GM12878 (cell line): ENCODE data around the gene DCT.
"Not testable (repeated sequence)": the region's sequence is repeated elsewhere in the genome, so short reads cannot be mapped to it uniquely, and the experiment has no call there.

ENCODE experiments used
- BRCA1 ChIP-seq: IDR thresholded peaks from 2 replicates; pipeline ENCODE4 v1.6.1; 2011; ENCODE audit warnings: low read depth, low read length, improper control_type of control experiment
- FOXM1 ChIP-seq: IDR thresholded peaks from 2 replicates; pipeline ENCODE4 v1.6.1; 2012; ENCODE audit warnings: low read depth, mild to moderate bottlenecking, inconsistent platforms, low read length, moderate library complexity
- HDAC2 ChIP-seq: fragments of 200-600 bp; sonication (generic); IDR thresholded peaks from 2 replicates; pipeline ENCODE4 v1.6.1; 2017
- POLR2A ChIP-seq: IDR thresholded peaks from 2 replicates; pipeline ENCODE4 v1.6.1; 2011; ENCODE audit warnings: low read depth, mild to moderate bottlenecking, low read length
- RFX5 ChIP-seq: IDR thresholded peaks from 2 replicates; pipeline ENCODE4 v1.6.1; 2011; ENCODE audit warnings: low read depth, low read length, improper control_type of control experiment
- SREBF2 ChIP-seq: IDR thresholded peaks from 2 replicates; pipeline ENCODE4 v1.6.1; 2012; ENCODE audit warnings: mild to moderate bottlenecking, low read length
- TF ChIP-seq, protein P1 (sequence below), 3 experiments: IDR thresholded peaks in 2 of 3; conservative IDR thresholded peaks in 1 of 3; 2 replicates each; pipeline ENCODE4 v1.5.1; 2011; ENCODE audit warnings: low read depth in 3 of 3, low read length in 3 of 3, mild to moderate bottlenecking in 3 of 3, control low read depth in 2 of 3, moderate library complexity in 2 of 3, inconsistent platforms in 1 of 3, mixed read lengths in 1 of 3; ENCODE audit not compliant: control insufficient read depth in 2 of 3, insufficient read depth in 1 of 3; ENCODE audit errors: extremely low read depth in 1 of 3
- TF ChIP-seq, protein P2 (sequence below): IDR thresholded peaks from 2 replicates; pipeline ENCODE4 v1.6.1; 2011; ENCODE audit warnings: borderline replicate concordance, low read depth, mild to moderate bottlenecking, moderate library complexity, low read length; ENCODE audit not compliant: insufficient read depth, poor library complexity, severe bottlenecking
- TF ChIP-seq, protein P3 (sequence below): IDR thresholded peaks from 2 replicates; pipeline ENCODE4 v1.6.1; 2012; ENCODE audit warnings: mild to moderate bottlenecking, low read depth, low read length

DNA sequence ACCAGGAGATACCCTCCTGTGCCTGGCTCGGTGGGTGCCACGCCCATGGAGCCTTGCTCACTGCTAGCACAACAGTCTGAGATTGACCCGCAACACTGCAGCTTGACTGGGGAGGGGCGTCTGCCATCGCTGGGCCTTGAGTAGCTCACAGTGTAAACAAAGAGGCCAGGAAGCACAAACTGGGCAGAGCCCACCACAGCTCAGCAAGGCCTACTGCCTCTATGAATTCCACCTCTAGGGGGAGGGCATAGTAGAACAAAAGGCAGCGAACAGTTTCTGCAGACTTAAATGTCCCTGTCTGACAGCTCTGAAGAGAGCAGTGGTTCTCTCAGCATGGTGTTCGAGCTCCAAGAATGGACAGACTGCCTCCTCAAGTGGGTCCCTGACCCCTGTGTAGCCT lies 47.5 kb upstream of the DCT start:
- TF ChIP-seq, protein P1, sequence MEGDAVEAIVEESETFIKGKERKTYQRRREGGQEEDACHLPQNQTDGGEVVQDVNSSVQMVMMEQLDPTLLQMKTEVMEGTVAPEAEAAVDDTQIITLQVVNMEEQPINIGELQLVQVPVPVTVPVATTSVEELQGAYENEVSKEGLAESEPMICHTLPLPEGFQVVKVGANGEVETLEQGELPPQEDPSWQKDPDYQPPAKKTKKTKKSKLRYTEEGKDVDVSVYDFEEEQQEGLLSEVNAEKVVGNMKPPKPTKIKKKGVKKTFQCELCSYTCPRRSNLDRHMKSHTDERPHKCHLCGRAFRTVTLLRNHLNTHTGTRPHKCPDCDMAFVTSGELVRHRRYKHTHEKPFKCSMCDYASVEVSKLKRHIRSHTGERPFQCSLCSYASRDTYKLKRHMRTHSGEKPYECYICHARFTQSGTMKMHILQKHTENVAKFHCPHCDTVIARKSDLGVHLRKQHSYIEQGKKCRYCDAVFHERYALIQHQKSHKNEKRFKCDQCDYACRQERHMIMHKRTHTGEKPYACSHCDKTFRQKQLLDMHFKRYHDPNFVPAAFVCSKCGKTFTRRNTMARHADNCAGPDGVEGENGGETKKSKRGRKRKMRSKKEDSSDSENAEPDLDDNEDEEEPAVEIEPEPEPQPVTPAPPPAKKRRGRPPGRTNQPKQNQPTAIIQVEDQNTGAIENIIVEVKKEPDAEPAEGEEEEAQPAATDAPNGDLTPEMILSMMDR (IDR thresholded peaks at IDR 0.05 in 2 of 3, conservative IDR thresholded peaks at IDR 0.05 in 1 of 3; ENCODE audit: control insufficient read depth in 2 of 3, extremely low read depth in 1 of 3, insufficient read depth in 1 of 3, low read depth in 3 of 3, low read length in 3 of 3), result not testable (repeated sequence)
- TF ChIP-seq, protein P2, sequence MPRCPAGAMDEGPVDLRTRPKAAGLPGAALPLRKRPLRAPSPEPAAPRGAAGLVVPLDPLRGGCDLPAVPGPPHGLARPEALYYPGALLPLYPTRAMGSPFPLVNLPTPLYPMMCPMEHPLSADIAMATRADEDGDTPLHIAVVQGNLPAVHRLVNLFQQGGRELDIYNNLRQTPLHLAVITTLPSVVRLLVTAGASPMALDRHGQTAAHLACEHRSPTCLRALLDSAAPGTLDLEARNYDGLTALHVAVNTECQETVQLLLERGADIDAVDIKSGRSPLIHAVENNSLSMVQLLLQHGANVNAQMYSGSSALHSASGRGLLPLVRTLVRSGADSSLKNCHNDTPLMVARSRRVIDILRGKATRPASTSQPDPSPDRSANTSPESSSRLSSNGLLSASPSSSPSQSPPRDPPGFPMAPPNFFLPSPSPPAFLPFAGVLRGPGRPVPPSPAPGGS, result not testable (repeated sequence)
- TF ChIP-seq, protein P3, sequence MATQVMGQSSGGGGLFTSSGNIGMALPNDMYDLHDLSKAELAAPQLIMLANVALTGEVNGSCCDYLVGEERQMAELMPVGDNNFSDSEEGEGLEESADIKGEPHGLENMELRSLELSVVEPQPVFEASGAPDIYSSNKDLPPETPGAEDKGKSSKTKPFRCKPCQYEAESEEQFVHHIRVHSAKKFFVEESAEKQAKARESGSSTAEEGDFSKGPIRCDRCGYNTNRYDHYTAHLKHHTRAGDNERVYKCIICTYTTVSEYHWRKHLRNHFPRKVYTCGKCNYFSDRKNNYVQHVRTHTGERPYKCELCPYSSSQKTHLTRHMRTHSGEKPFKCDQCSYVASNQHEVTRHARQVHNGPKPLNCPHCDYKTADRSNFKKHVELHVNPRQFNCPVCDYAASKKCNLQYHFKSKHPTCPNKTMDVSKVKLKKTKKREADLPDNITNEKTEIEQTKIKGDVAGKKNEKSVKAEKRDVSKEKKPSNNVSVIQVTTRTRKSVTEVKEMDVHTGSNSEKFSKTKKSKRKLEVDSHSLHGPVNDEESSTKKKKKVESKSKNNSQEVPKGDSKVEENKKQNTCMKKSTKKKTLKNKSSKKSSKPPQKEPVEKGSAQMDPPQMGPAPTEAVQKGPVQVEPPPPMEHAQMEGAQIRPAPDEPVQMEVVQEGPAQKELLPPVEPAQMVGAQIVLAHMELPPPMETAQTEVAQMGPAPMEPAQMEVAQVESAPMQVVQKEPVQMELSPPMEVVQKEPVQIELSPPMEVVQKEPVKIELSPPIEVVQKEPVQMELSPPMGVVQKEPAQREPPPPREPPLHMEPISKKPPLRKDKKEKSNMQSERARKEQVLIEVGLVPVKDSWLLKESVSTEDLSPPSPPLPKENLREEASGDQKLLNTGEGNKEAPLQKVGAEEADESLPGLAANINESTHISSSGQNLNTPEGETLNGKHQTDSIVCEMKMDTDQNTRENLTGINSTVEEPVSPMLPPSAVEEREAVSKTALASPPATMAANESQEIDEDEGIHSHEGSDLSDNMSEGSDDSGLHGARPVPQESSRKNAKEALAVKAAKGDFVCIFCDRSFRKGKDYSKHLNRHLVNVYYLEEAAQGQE, result not testable (repeated sequence)
- TF ChIP-seq FOXM1, SREBF2, HDAC2, POLR2A, RFX5, BRCA1: not testable (repeated sequence)
